Measurements from ENCODE around the gene PLEKHO2.
A peak's percentile ranks its signal among the peaks of the same experiment; 100 is the strongest.

PLEKHO2 gene

GRCh38 chr15:64861960-64862359, 20.2 kb downstream of the PLEKHO2 start:
- Histone ChIP-seq H3K4me1 (ENCODE audit: control insufficient read depth, insufficient read depth, low read length) (peaks cover 25% of the 10 kb centered on the region), H3K36me3 (ENCODE audit: control insufficient read depth, insufficient read depth, low read length) (peaks cover 47% of the 10 kb centered on the region), H3K9ac (ENCODE audit: low read depth, low read length) (no peak overlapping the region), H3K4me3 (ENCODE audit: low read depth, low read length) (no peak overlapping the region), H3K9me3 (ENCODE audit: control insufficient read depth, insufficient read depth, low read length) (no peaks in the 10 kb centered on the region), H3K27me3 (ENCODE audit: control insufficient read depth, insufficient read depth, low read length) (no peaks in the 10 kb centered on the region)

- Histone ChIP-seq H3K9ac (ENCODE audit: low read depth, low read length) (no peak overlapping the region), H3K27me3 (ENCODE audit: control insufficient read depth, insufficient read depth, low read length) (no peaks in the 10 kb centered on the region), H3K36me3 (ENCODE audit: control insufficient read depth, insufficient read depth, low read length) (peaks cover 47% of the 10 kb centered on the region), H3K9me3 (ENCODE audit: control insufficient read depth, insufficient read depth, low read length) (no peaks in the 10 kb centered on the region), H3K4me1 (ENCODE audit: control insufficient read depth, insufficient read depth, low read length) (peaks cover 25% of the 10 kb centered on the region), H3K4me3 (ENCODE audit: low read depth, low read length) (no peak overlapping the region)
Measured at GRCh38 chr15:64862408-64862807, 20.7 kb downstream of the PLEKHO2 start.

GRCh38 chr15:64864068-64864467, 22.4 kb downstream of the PLEKHO2 start:
- H3K9ac ChIP-seq (ENCODE audit: low read depth, low read length): no peak overlapping the region
- peaks cover 43% of the 10 kb centered on the region for H3K36me3 ChIP-seq (ENCODE audit: control insufficient read depth, insufficient read depth, low read length)
- H3K4me3 ChIP-seq (ENCODE audit: low read depth, low read length): no peak overlapping the region
- H3K4me1 ChIP-seq (ENCODE audit: control insufficient read depth, insufficient read depth, low read length): peaks cover 25% of the 10 kb centered on the region
- no peaks in the 10 kb centered on the region for H3K27me3 ChIP-seq (ENCODE audit: control insufficient read depth, insufficient read depth, low read length)
- no peaks in the 10 kb centered on the region for H3K9me3 ChIP-seq (ENCODE audit: control insufficient read depth, insufficient read depth, low read length)

GRCh38 chr15:64865126-64865997, 23.6 kb downstream of the PLEKHO2 start:
- no peaks in the 10 kb centered on the region for H3K27me3 ChIP-seq (ENCODE audit: control insufficient read depth, insufficient read depth, low read length)
- H3K9ac ChIP-seq (ENCODE audit: low read depth, low read length): peak overlapping the region; percentile 12
- peaks cover 32% of the 10 kb centered on the region for H3K36me3 ChIP-seq (ENCODE audit: control insufficient read depth, insufficient read depth, low read length)
- H3K9me3 ChIP-seq (ENCODE audit: control insufficient read depth, insufficient read depth, low read length): no peaks in the 10 kb centered on the region
- H3K4me3 ChIP-seq (ENCODE audit: low read depth, low read length): no peak overlapping the region
- peaks cover 25% of the 10 kb centered on the region for H3K4me1 ChIP-seq (ENCODE audit: control insufficient read depth, insufficient read depth, low read length)

GRCh38 chr15:64865998-64866520, 24.3 kb downstream of the PLEKHO2 start:
- H3K9ac ChIP-seq (ENCODE audit: low read depth, low read length): peak overlapping the region; percentile 12
- H3K4me3 ChIP-seq (ENCODE audit: low read depth, low read length): no peak overlapping the region
- H3K27me3 ChIP-seq (ENCODE audit: control insufficient read depth, insufficient read depth, low read length): no peaks in the 10 kb centered on the region
- peaks cover 26% of the 10 kb centered on the region for H3K36me3 ChIP-seq (ENCODE audit: control insufficient read depth, insufficient read depth, low read length)
- H3K9me3 ChIP-seq (ENCODE audit: control insufficient read depth, insufficient read depth, low read length): no peaks in the 10 kb centered on the region
- H3K4me1 ChIP-seq (ENCODE audit: control insufficient read depth, insufficient read depth, low read length): peaks cover 25% of the 10 kb centered on the region

- Histone ChIP-seq H3K4me3 (ENCODE audit: low read depth, low read length) (no peak overlapping the region), H3K27me3 (ENCODE audit: control insufficient read depth, insufficient read depth, low read length) (no peaks in the 10 kb centered on the region), H3K36me3 (ENCODE audit: control insufficient read depth, insufficient read depth, low read length) (peaks cover 15% of the 10 kb centered on the region), H3K4me1 (ENCODE audit: control insufficient read depth, insufficient read depth, low read length) (peaks cover 14% of the 10 kb centered on the region), H3K9ac (ENCODE audit: low read depth, low read length) (no peak overlapping the region), H3K9me3 (ENCODE audit: control insufficient read depth, insufficient read depth, low read length) (no peaks in the 10 kb centered on the region)
Measured at GRCh38 chr15:64869501-64869900, 27.8 kb downstream of the PLEKHO2 start.

- no peaks in the 10 kb centered on the region for H3K9me3 ChIP-seq (ENCODE audit: control insufficient read depth, insufficient read depth, low read length)
- peaks cover 7% of the 10 kb centered on the region for H3K36me3 ChIP-seq (ENCODE audit: control insufficient read depth, insufficient read depth, low read length)
- H3K4me1 ChIP-seq (ENCODE audit: control insufficient read depth, insufficient read depth, low read length): peaks cover 18% of the 10 kb centered on the region
- H3K4me3 ChIP-seq (ENCODE audit: low read depth, low read length): no peak overlapping the region
- no peaks in the 10 kb centered on the region for H3K27me3 ChIP-seq (ENCODE audit: control insufficient read depth, insufficient read depth, low read length)
- no peak overlapping the region for H3K9ac ChIP-seq (ENCODE audit: low read depth, low read length)
Measured at GRCh38 chr15:64870353-64870752, 28.6 kb downstream of the PLEKHO2 start.

- H3K4me3 ChIP-seq (ENCODE audit: low read depth, low read length): no peak overlapping the region
- no peak overlapping the region for H3K9ac ChIP-seq (ENCODE audit: low read depth, low read length)
- peaks cover 6% of the 10 kb centered on the region for H3K4me1 ChIP-seq (ENCODE audit: control insufficient read depth, insufficient read depth, low read length)
- H3K9me3 ChIP-seq (ENCODE audit: control insufficient read depth, insufficient read depth, low read length): no peaks in the 10 kb centered on the region
- no peaks in the 10 kb centered on the region for H3K36me3 ChIP-seq (ENCODE audit: control insufficient read depth, insufficient read depth, low read length)
- no peaks in the 10 kb centered on the region for H3K27me3 ChIP-seq (ENCODE audit: control insufficient read depth, insufficient read depth, low read length)
Measured at GRCh38 chr15:64875641-64876223, 34.0 kb downstream of the PLEKHO2 start.

- H3K36me3 ChIP-seq (ENCODE audit: control insufficient read depth, insufficient read depth, low read length): no peaks in the 10 kb centered on the region
- H3K4me1 ChIP-seq (ENCODE audit: control insufficient read depth, insufficient read depth, low read length): peaks cover 6% of the 10 kb centered on the region
- H3K9me3 ChIP-seq (ENCODE audit: control insufficient read depth, insufficient read depth, low read length): no peaks in the 10 kb centered on the region
- no peak overlapping the region for H3K9ac ChIP-seq (ENCODE audit: low read depth, low read length)
- H3K4me3 ChIP-seq (ENCODE audit: low read depth, low read length): no peak overlapping the region
- H3K27me3 ChIP-seq (ENCODE audit: control insufficient read depth, insufficient read depth, low read length): no peaks in the 10 kb centered on the region
Measured at GRCh38 chr15:64877435-64877834, 35.7 kb downstream of the PLEKHO2 start.

- Histone ChIP-seq H3K9ac (ENCODE audit: low read depth, low read length) (no peak overlapping the region), H3K36me3 (ENCODE audit: control insufficient read depth, insufficient read depth, low read length) (no peaks in the 10 kb centered on the region)
Measured at GRCh38 chr15:64878705-64879104, 37.0 kb downstream of the PLEKHO2 start.

GRCh38 chr15:64883100-64883581, 41.4 kb downstream of the PLEKHO2 start:
- H3K27me3 ChIP-seq (ENCODE audit: control insufficient read depth, insufficient read depth, low read length): no peaks in the 10 kb centered on the region
- H3K9ac ChIP-seq (ENCODE audit: low read depth, low read length): no peak overlapping the region
- H3K4me3 ChIP-seq (ENCODE audit: low read depth, low read length): no peak overlapping the region
- peaks cover 2% of the 10 kb centered on the region for H3K4me1 ChIP-seq (ENCODE audit: control insufficient read depth, insufficient read depth, low read length)
- H3K9me3 ChIP-seq (ENCODE audit: control insufficient read depth, insufficient read depth, low read length): no peaks in the 10 kb centered on the region
- H3K36me3 ChIP-seq (ENCODE audit: control insufficient read depth, insufficient read depth, low read length): no peaks in the 10 kb centered on the region

More at GRCh38 chr15:64878705-64879104, 37.0 kb downstream of the PLEKHO2 start:
- Histone ChIP-seq H3K4me3 (ENCODE audit: low read depth, low read length) (no peak overlapping the region), H3K9me3 (ENCODE audit: control insufficient read depth, insufficient read depth, low read length) (no peaks in the 10 kb centered on the region), H3K27me3 (ENCODE audit: control insufficient read depth, insufficient read depth, low read length) (no peaks in the 10 kb centered on the region), H3K4me1 (ENCODE audit: control insufficient read depth, insufficient read depth, low read length) (peaks cover 4% of the 10 kb centered on the region)
